GM18861 (cell line): ENCODE results near the gene PATJ.
"Not testable (repeated sequence)": the region's sequence is repeated elsewhere in the genome, so short reads cannot be mapped to it uniquely, and the experiment has no call there.

Source experiments
- ATAC-seq: cut with Tn5 transposase; IDR thresholded peaks from one replicate; pipeline ENCODE4 v1.9.1; 2021; ENCODE audit not compliant: unreplicated experiment

The PATJ gene

GRCh38 chr1:61816191-61816590, 73.9 kb downstream of the PATJ start:
- no peak for ATAC-seq

- ATAC-seq: no peak
These were observed 76.7 kb downstream of the PATJ start for GRCh38 chr1:61818992-61819391.

- ATAC-seq: no peak
These were observed 77.1 kb downstream of the PATJ start for GRCh38 chr1:61819421-61819820.

GRCh38 chr1:61825393-61825792, 83.1 kb downstream of the PATJ start:
- ATAC-seq: no peak

GRCh38 chr1:61828805-61829204, 86.5 kb downstream of the PATJ start:
- no peak for ATAC-seq

GRCh38 chr1:61836649-61837048, 94.4 kb downstream of the PATJ start:
- no peak for ATAC-seq

- not testable (repeated sequence) for ATAC-seq
These were observed 95.3 kb downstream of the PATJ start for GRCh38 chr1:61837607-61838006.

GRCh38 chr1:61839679-61840078, 97.4 kb downstream of the PATJ start:
- ATAC-seq: no peak

- ATAC-seq: no peak
These were observed 99.8 kb downstream of the PATJ start for GRCh38 chr1:61842036-61842435.

GRCh38 chr1:61842863-61843514, 100.7 kb downstream of the PATJ start:
- ATAC-seq: no peak

GRCh38 chr1:61844006-61844405, 101.7 kb downstream of the PATJ start:
- no peak for ATAC-seq

GRCh38 chr1:61844664-61845063, 102.4 kb downstream of the PATJ start:
- not testable (repeated sequence) for ATAC-seq

- no peak for ATAC-seq
These were observed 109.0 kb downstream of the PATJ start for GRCh38 chr1:61851235-61851634.

GRCh38 chr1:61851849-61852669, 109.8 kb downstream of the PATJ start:
- no peak for ATAC-seq

GRCh38 chr1:61852670-61853015, 110.4 kb downstream of the PATJ start:
- no peak for ATAC-seq

GRCh38 chr1:61853583-61853982, 111.3 kb downstream of the PATJ start:
- ATAC-seq: no peak

- no peak for ATAC-seq
These were observed 122.2 kb downstream of the PATJ start for GRCh38 chr1:61864489-61864888.

GRCh38 chr1:61865646-61866220, 123.5 kb downstream of the PATJ start:
- ATAC-seq: no peak

- no peak for ATAC-seq
These were observed 127.4 kb downstream of the PATJ start for GRCh38 chr1:61869691-61870109.

GRCh38 chr1:61872206-61872605, 129.9 kb downstream of the PATJ start:
- no peak for ATAC-seq

GRCh38 chr1:61873581-61873980, 131.3 kb downstream of the PATJ start:
- ATAC-seq: no peak

GRCh38 chr1:61873994-61874393, 131.7 kb downstream of the PATJ start:
- ATAC-seq: no peak
